ENCODE measurements around the gene ADGRB3.

Gene ADGRB3

GRCh38 chr6:68638230-68638900, 3.3 kb downstream of the ADGRB3 start:
- peaks cover 50% of the 10 kb centered on the region for H3K27me3 Mint-ChIP-seq
- CTCF ChIA-PET, result interaction anchor here (0.7 to 1.3 kb wide), 8 partner anchors 66 to 1034 kb away, joined by 3 to 4 read pairs (median 3); no protein-coding TSS in a partner anchor
- H3K4me1 Mint-ChIP-seq, result peaks cover 20% of the 10 kb centered on the region
- H3K27ac Mint-ChIP-seq, result no peak overlapping the region
- no peaks in the 10 kb centered on the region for H3K9me3 Mint-ChIP-seq
- H3K36me3 Mint-ChIP-seq, result no peaks in the 10 kb centered on the region
- H3K4me3 Mint-ChIP-seq, result no peak overlapping the region
- DNase-seq, result peak; percentile 33

DNA sequence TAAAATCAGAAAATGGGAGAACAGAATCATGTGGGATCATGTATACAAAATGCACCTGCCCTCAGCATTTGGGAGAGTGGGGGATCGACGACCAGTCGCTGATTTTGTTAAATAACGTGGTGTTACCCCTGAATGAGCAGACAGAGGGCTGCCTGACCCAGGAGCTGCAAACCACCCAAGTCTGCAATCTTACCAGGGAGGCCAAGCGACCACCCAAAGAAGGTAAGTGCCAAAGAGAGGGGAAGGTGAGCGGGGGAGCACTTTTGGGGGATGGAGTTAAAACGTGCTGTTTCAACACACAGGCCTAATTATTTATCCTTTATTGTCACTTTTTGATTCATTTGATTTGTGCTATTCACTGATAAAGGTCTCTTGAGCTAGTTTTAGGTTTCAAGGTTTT, 4.1 kb downstream of the ADGRB3 start:
- Mint-ChIP-seq H3K27ac (no peak overlapping the region), H3K4me3 (no peak overlapping the region), H3K27me3 (peaks cover 43% of the 10 kb centered on the region), H3K36me3 (no peaks in the 10 kb centered on the region), H3K9me3 (no peaks in the 10 kb centered on the region), H3K4me1 (peaks cover 17% of the 10 kb centered on the region)
- DNase-seq, result no peak
- CTCF ChIA-PET, result interaction anchor here (0.7 to 1.3 kb wide), 4 partner anchors 65 to 1034 kb away, joined by 3 to 4 read pairs (median 4); no protein-coding TSS in a partner anchor

DNA sequence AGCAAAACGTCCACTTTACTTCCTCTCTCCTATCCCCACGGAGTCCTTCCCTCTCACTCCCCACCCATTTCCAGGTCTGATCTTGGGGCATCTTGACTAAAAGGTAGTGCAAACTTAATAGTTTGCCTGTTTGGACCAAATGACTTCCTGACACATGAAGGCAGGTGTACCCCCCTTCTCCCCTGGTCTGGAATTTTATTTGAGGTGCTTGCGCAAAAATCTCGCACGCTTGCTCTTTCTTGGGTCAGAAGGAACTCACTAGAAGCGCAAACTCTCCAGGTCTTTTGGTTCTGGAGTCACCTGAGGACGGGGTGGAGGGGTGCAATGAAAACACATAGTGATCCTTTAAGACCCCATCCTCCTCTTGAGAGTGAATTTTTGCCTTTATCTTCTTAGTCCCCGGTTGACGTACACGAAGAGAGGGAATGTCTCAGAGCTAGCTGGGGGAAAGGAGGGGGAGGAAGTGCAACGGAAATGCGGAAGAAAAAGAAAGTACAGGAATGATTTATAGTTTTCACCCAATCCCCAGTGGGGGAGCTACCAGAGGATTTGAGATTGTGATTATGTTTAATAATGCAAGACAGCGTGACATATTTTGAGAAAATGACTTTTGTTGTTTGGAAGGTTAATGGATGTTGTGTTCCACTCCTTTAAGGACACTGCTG, 4.9 kb downstream of the ADGRB3 start:
- Mint-ChIP-seq H3K4me1 (peaks cover 12% of the 10 kb centered on the region), H3K36me3 (no peaks in the 10 kb centered on the region), H3K27me3 (peaks cover 35% of the 10 kb centered on the region), H3K4me3 (no peak overlapping the region), H3K9me3 (no peaks in the 10 kb centered on the region), H3K27ac (no peak overlapping the region)
- CTCF ChIA-PET, result no interaction called here
- DNase-seq, result no peak

DNA sequence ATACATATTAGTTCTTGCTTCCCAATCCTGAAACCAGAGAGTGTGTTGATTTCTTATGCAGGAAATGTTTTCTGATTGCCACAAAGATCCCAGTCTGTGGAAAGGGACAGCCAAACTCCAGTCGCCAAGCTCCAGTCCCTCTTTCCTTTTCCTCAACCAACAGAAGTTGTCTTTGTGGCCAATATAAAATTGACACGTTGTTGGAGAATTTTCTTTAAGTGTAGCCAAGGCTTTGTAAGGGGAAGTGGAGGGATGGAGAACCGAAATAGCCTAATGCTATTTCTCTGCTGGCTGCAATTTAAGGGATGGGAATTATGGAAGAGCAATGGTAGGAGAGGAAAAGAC, 5.4 kb downstream of the ADGRB3 start:
- CTCF ChIA-PET, result interaction anchor here (0.8 kb wide), 1 partner anchor 118 kb away, joined by 3 read pairs; no protein-coding TSS in a partner anchor

DNA sequence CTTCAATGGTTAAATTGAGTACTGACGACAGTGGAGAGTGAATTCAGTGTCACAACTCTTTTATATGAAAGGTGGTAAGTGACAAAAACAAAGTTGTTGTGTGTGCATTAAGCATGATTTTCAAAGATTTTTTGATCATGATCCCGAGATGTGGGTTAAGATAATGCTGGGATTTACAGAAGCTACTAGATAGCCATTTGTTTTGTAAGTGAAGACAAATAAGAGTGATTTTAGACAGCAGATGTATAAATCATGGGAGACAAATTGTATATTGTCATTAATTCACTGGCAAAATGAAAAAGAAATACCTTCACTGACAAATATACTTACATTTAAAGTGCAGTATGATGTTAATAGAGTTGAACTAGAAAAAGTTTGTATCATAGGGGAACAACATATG, 6.1 kb downstream of the ADGRB3 start:
- no peak overlapping the region for H3K27ac Mint-ChIP-seq
- no peaks in the 10 kb centered on the region for H3K9me3 Mint-ChIP-seq
- no peak for DNase-seq
- H3K36me3 Mint-ChIP-seq, result no peaks in the 10 kb centered on the region
- no peak overlapping the region for H3K4me3 Mint-ChIP-seq
- H3K4me1 Mint-ChIP-seq, result peaks cover 3% of the 10 kb centered on the region
- CTCF ChIA-PET, result interaction anchor here (0.8 kb wide), 1 partner anchor 117 kb away, joined by 3 read pairs; no protein-coding TSS in a partner anchor
- peaks cover 23% of the 10 kb centered on the region for H3K27me3 Mint-ChIP-seq

More for the DNA sequence above, 5.4 kb downstream of the ADGRB3 start:
- Mint-ChIP-seq H3K27me3 (peaks cover 30% of the 10 kb centered on the region), H3K36me3 (no peaks in the 10 kb centered on the region), H3K4me3 (no peak overlapping the region), H3K9me3 (no peaks in the 10 kb centered on the region), H3K4me1 (peaks cover 8% of the 10 kb centered on the region), H3K27ac (no peak overlapping the region)
- DNase-seq, result no peak

GRCh38 chr6:68642081-68642480, 7.0 kb downstream of the ADGRB3 start:
- no peaks in the 10 kb centered on the region for H3K9me3 Mint-ChIP-seq

DNA sequence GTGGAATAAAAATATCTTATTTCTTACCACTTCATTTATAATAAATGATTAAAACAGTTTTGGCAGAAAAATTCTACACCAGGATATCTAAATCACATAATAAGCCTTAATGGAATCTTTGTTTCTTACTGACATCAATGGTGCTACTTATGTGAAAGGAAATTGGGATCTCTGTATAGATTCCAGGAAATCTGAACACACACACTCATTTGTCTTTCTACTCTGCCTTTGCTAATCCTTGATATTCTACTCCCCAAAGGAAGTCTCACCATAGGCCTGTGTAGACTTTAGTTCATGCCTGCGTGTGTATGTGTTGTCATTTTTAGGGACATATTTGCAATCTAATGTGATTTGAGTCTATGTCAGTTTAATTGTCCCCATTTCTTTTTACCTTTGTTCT, 7.9 kb downstream of the ADGRB3 start:
- CTCF ChIA-PET, result no interaction called here
- H3K27me3 Mint-ChIP-seq, result peaks cover 12% of the 10 kb centered on the region
- no peaks in the 10 kb centered on the region for H3K9me3 Mint-ChIP-seq
- H3K27ac Mint-ChIP-seq, result no peak overlapping the region
- H3K4me3 Mint-ChIP-seq, result no peak overlapping the region
- no peaks in the 10 kb centered on the region for H3K36me3 Mint-ChIP-seq
- no peak for DNase-seq
- no peaks in the 10 kb centered on the region for H3K4me1 Mint-ChIP-seq

More at GRCh38 chr6:68642081-68642480, 7.0 kb downstream of the ADGRB3 start:
- no peak overlapping the region for H3K27ac Mint-ChIP-seq
- no peaks in the 10 kb centered on the region for H3K36me3 Mint-ChIP-seq
- no peak overlapping the region for H3K4me3 Mint-ChIP-seq
- CTCF ChIA-PET, result no interaction called here
- no peak for DNase-seq
- H3K4me1 Mint-ChIP-seq, result no peaks in the 10 kb centered on the region
- H3K27me3 Mint-ChIP-seq, result peaks cover 14% of the 10 kb centered on the region

GRCh38 chr6:68649669-68650068, 14.6 kb downstream of the ADGRB3 start:
- CTCF ChIA-PET, result no interaction called here
- Mint-ChIP-seq H3K4me3 (no peak overlapping the region), H3K27ac (no peak overlapping the region), H3K36me3 (no peaks in the 10 kb centered on the region), H3K27me3 (no peaks in the 10 kb centered on the region), H3K9me3 (no peaks in the 10 kb centered on the region), H3K4me1 (no peaks in the 10 kb centered on the region)
- no peak for DNase-seq

GRCh38 chr6:68650142-68650541, 15.1 kb downstream of the ADGRB3 start:
- no peak overlapping the region for H3K4me3 Mint-ChIP-seq
- no peak for DNase-seq
- H3K27ac Mint-ChIP-seq, result no peak overlapping the region
- H3K36me3 Mint-ChIP-seq, result no peaks in the 10 kb centered on the region
- CTCF ChIA-PET, result no interaction called here
- no peaks in the 10 kb centered on the region for H3K9me3 Mint-ChIP-seq
- H3K27me3 Mint-ChIP-seq, result no peaks in the 10 kb centered on the region
- H3K4me1 Mint-ChIP-seq, result no peaks in the 10 kb centered on the region

- no peak for DNase-seq
- Mint-ChIP-seq H3K27ac (no peak overlapping the region), H3K4me3 (no peak overlapping the region), H3K9me3 (no peaks in the 10 kb centered on the region), H3K36me3 (no peaks in the 10 kb centered on the region), H3K27me3 (no peaks in the 10 kb centered on the region), H3K4me1 (no peaks in the 10 kb centered on the region)
- CTCF ChIA-PET, result interaction anchor here (0.6 kb wide), 1 partner anchor 71 kb away, joined by 5 read pairs; no protein-coding TSS in a partner anchor
These were observed 16.2 kb downstream of the ADGRB3 start for GRCh38 chr6:68651011-68651985.

DNA sequence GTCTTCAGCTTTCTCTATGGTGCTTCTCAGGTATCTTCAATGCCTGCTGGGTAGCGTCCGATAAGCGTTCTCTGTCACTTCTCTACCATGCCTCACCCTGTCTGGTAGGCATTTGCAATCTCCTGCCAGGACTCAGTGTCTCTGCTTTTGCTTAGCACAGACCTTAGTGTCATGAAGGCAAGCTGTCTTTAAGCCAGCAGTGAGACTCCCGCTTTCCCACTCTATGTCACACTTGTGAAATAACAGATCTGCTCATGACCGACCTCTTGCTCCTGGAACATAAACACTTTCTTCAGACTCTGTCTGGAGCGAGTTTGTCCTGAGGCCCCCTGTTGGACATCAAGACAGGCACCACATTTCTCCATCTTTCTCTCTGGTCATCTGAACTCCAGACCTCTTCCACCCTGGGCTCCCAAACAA, 17.0 kb downstream of the ADGRB3 start:
- no peak overlapping the region for H3K4me3 Mint-ChIP-seq
- no peaks in the 10 kb centered on the region for H3K36me3 Mint-ChIP-seq
- no peaks in the 10 kb centered on the region for H3K4me1 Mint-ChIP-seq
- H3K27ac Mint-ChIP-seq, result no peak overlapping the region
- no peaks in the 10 kb centered on the region for H3K27me3 Mint-ChIP-seq
- DNase-seq, result no peak
- H3K9me3 Mint-ChIP-seq, result no peaks in the 10 kb centered on the region
- CTCF ChIA-PET, result interaction anchor here (0.6 kb wide), 1 partner anchor 71 kb away, joined by 5 read pairs; no protein-coding TSS in a partner anchor

DNA sequence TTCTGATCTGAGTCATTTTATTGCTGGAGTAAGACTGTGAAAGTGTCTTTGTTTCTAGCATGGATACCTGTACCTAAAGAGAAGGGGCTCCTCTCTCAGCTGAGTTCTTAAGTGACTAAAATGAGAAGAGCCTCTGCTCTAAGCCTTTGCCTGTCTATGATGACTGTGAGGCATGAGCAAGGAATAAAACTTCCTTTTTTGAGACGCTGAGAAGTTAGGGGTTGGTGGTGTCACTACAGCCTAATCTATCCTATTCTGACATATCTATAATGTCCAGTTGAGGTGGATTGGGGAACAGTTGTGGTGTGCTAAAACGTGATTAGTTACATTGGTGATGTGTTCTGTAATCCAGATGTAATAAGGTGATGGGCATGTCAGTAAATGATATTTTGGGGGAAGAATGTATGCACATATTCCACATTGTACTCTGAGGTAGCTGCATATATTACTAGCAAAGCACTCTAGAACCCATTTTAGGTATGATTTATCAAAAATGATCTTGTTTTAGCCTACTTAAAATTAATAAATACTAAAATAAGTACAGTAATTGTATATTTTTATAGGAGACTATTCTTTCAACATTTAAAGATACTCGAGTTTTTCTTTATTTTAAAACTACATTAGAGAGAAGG, 18.1 kb downstream of the ADGRB3 start:
- no peaks in the 10 kb centered on the region for H3K36me3 Mint-ChIP-seq
- H3K27me3 Mint-ChIP-seq, result no peaks in the 10 kb centered on the region
- CTCF ChIA-PET, result no interaction called here
- no peak overlapping the region for H3K27ac Mint-ChIP-seq
- no peaks in the 10 kb centered on the region for H3K9me3 Mint-ChIP-seq
- no peak for DNase-seq
- H3K4me1 Mint-ChIP-seq, result no peaks in the 10 kb centered on the region
- H3K4me3 Mint-ChIP-seq, result no peak overlapping the region

DNA sequence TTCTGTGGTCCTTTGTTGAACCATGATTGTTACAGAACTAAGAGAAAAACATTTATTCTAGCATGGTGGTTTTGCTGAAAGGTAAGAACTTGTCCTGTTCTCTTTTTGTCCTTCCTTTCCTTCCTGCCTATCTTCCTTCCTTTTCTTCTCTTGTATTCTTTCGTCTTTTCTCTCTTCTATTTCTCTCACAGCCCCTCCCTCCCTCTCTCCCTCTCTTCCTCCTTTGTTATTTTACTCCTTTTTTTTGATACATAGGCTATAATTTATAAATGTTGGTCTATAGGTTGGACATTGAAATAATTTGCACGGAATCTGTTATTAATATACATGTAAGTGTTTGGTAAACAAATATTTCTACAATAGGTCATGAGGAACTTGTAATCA, 18.6 kb downstream of the ADGRB3 start:
- Mint-ChIP-seq H3K4me3 (no peak overlapping the region), H3K27me3 (no peaks in the 10 kb centered on the region), H3K36me3 (no peaks in the 10 kb centered on the region), H3K9me3 (no peaks in the 10 kb centered on the region), H3K4me1 (no peaks in the 10 kb centered on the region), H3K27ac (no peak overlapping the region)
- CTCF ChIA-PET, result no interaction called here
- DNase-seq, result no peak

DNA sequence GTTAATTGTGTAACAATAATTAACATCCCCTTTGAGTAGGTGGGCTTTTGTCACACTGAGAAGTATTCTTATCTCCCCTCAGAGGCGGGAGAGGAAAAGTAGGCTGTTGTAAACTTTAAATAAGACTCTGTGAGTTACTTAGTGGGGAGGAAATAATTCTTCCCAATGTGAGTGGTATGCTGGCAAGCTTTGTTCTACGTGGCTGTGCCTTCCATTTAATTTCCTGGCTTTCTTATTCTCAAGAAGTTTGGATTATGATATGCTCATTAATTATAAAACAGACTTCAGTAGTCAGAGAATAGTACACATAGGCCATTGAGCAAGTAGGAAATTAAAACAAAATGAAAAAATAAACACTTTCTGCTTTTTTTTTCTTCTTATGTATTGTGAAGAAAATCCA, 19.1 kb downstream of the ADGRB3 start:
- Mint-ChIP-seq H3K9me3 (no peaks in the 10 kb centered on the region), H3K27me3 (no peaks in the 10 kb centered on the region), H3K4me1 (no peaks in the 10 kb centered on the region), H3K36me3 (no peaks in the 10 kb centered on the region), H3K4me3 (no peak overlapping the region), H3K27ac (no peak overlapping the region)
- CTCF ChIA-PET, result no interaction called here
- DNase-seq, result no peak

All from activated naive CD4-positive, alpha-beta T cell treated with anti-CD3 and anti-CD28 coated beads, Interleukin-2, amount 10 ng/mL, durations not matched to agents 7 days and 5 days (primary cell).